Measurements from ENCODE around the gene SEMA5B. TPM values are rescaled to one million over a fixed set of nuclear protein-coding genes. Genes with fewer than 3 reads are reported as not detected.

SEMA5B gene
- polyA plus RNA-seq, 3 donors from 2014 or later = not detected

- peaks cover 0 to 1% (median 0%) of the 10 kb centered on the region in 6 donors for H3K9me3 Mint-ChIP-seq
- H3K36me3 Mint-ChIP-seq = no peaks in the 10 kb centered on the region
- H3K27ac Mint-ChIP-seq = no peak overlapping the region
- H3K27me3 Mint-ChIP-seq (ENCODE audit: low read depth in 3 of 3) = peaks cover 3 to 11% (median 5%) of the 10 kb centered on the region in 3 donors
- DNase-seq = no peak
- no peak overlapping the region for H3K4me3 Mint-ChIP-seq
- no peaks in the 10 kb centered on the region for H3K4me1 Mint-ChIP-seq
Measured at GRCh38 chr3:122962149-122962548, 65.4 kb downstream of the SEMA5B start.

GRCh38 chr3:122961146-122961545 lies 66.4 kb downstream of the SEMA5B start:
- H3K27ac Mint-ChIP-seq = no peak overlapping the region
- peaks cover 5 to 11% (median 5%) of the 10 kb centered on the region in 3 donors for H3K27me3 Mint-ChIP-seq (ENCODE audit: low read depth in 3 of 3)
- DNase-seq = no peak
- no peak overlapping the region for H3K4me3 Mint-ChIP-seq
- peaks cover 0 to 1% (median 0%) of the 10 kb centered on the region in 6 donors for H3K9me3 Mint-ChIP-seq
- H3K4me1 Mint-ChIP-seq = no peaks in the 10 kb centered on the region
- no peaks in the 10 kb centered on the region for H3K36me3 Mint-ChIP-seq

DNA sequence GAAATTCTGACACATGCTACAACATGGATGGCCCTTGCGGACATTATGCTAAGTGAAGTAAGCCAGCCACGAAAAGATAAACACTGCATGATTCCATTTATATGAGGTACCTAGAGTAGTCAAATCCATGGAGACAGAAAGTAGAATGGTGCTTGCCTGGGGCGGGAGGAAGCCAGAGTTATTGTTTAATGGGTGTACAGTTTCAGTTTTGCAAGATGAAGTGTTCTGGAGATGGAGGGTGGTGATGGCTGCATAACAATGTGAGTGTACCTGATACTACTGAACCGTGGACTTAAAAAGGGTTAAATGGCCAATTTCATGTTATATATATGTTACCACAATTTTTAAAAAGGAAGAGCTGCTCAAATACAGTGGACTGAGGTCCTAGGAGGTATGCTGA lies 66.9 kb downstream of the SEMA5B start:
- Mint-ChIP-seq H3K4me1 (no peaks in the 10 kb centered on the region), H3K9me3 (peaks cover 0 to 1% (median 0%) of the 10 kb centered on the region in 6 donors), H3K4me3 (no peak overlapping the region), H3K27me3 (ENCODE audit: low read depth in 3 of 3) (peaks cover 5 to 11% (median 5%) of the 10 kb centered on the region in 3 donors), H3K36me3 (no peaks in the 10 kb centered on the region), H3K27ac (no peak overlapping the region)
- DNase-seq = no peak

- no peaks in the 10 kb centered on the region for H3K4me1 Mint-ChIP-seq
- peaks cover 0 to 1% (median 0%) of the 10 kb centered on the region in 6 donors for H3K9me3 Mint-ChIP-seq
- H3K36me3 Mint-ChIP-seq = no peaks in the 10 kb centered on the region
- DNase-seq = no peak
- peaks cover 5 to 11% (median 5%) of the 10 kb centered on the region in 3 donors for H3K27me3 Mint-ChIP-seq (ENCODE audit: low read depth in 3 of 3)
- no peak overlapping the region for H3K27ac Mint-ChIP-seq
- H3K4me3 Mint-ChIP-seq = no peak overlapping the region
Measured at GRCh38 chr3:122959339-122959738, 68.2 kb downstream of the SEMA5B start.

GRCh38 chr3:122957707-122958689 lies 69.6 kb downstream of the SEMA5B start:
- H3K4me3 Mint-ChIP-seq = no peak overlapping the region
- no peak for DNase-seq
- H3K9me3 Mint-ChIP-seq = no peaks in the 10 kb centered on the region
- no peaks in the 10 kb centered on the region for H3K4me1 Mint-ChIP-seq
- H3K27ac Mint-ChIP-seq = no peak overlapping the region
- peaks cover 5 to 11% (median 5%) of the 10 kb centered on the region in 3 donors for H3K27me3 Mint-ChIP-seq (ENCODE audit: low read depth in 3 of 3)
- no peaks in the 10 kb centered on the region for H3K36me3 Mint-ChIP-seq

DNA sequence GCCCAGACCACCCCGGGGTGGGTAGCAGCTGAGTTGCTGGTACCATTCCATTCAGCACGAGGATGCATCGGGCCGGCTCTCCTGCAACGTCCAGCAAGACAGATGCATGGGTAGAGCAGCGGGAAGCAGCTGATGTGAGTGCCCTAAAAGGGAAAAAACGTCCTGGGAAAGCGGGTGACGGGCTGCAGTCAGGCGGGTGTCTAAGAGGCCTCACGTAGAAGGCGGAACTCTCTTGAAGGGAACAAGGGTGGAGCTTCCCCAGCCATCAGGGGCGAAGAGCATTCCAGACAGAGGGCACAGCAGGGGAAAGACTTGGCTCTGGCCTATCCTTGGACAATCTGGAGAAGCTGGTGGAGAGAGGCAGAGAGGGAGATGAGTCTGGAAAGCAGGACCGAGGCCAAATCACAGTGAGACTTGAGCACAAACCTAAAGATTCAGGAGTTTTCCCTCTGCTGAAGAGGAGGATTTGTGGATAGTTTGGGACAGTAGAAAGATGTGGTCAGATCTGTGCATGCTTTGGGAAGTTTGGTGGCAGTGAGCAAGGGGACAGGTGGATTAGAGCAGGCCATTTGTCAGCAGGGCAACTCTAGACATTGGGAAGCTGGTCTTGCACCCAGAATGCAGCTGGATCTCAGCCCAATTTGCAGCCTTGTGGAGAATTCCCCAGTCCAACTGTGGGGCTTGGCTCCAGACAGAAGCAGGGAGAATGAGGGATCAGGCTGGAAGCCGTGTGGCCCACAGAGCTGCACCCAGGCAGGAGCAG lies 70.7 kb downstream of the SEMA5B start:
- H3K27ac Mint-ChIP-seq = no peak overlapping the region
- no peaks in the 10 kb centered on the region for H3K9me3 Mint-ChIP-seq
- H3K4me3 Mint-ChIP-seq = no peak overlapping the region
- no peaks in the 10 kb centered on the region for H3K4me1 Mint-ChIP-seq
- DNase-seq = no peak
- no peaks in the 10 kb centered on the region for H3K36me3 Mint-ChIP-seq
- H3K27me3 Mint-ChIP-seq (ENCODE audit: low read depth in 3 of 3) = peaks cover 3 to 9% (median 5%) of the 10 kb centered on the region in 3 donors

DNA sequence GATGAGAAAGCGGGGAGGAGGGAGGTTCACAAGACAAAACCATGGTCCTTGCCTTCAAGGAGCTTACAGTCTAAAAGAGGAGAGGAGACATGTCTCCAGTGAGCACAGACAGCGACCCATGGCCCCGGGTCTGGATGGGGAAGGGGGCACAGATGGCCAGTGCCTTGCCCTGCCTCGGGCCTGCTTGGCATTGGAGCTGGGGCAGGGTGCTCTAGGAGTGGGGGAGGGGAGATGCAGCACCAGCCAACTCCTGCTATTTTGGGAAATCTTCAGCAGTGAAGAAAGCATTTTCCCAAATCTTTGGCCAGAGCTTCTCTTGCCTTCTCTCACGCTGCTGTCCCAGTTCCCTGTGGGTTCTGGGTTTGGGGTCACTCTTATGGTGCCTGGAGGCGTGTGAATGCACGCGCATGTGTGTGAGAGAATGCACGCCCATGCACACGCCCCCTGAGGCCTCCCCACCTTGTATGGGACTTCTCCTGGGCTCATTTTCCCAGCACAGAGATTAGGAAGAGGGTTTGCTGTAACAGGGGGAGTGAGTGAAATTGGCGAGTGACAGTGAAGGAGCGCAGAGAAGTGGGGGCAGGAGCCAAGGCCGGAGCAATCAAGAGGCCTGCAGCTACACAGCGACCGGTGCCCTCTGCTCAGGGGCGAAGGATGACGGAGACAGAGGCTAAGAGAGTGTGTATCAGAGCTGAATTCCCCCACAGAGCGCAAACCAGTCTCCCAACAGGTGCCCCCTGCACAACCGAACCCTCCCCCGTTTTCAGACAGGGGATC lies 71.5 kb downstream of the SEMA5B start:
- Mint-ChIP-seq H3K27me3 (ENCODE audit: low read depth in 3 of 3) (peaks cover 1 to 9% (median 3%) of the 10 kb centered on the region in 3 donors), H3K36me3 (no peaks in the 10 kb centered on the region), H3K4me1 (no peaks in the 10 kb centered on the region), H3K4me3 (no peak overlapping the region), H3K27ac (no peak overlapping the region), H3K9me3 (no peaks in the 10 kb centered on the region)
- DNase-seq = no peak

DNA sequence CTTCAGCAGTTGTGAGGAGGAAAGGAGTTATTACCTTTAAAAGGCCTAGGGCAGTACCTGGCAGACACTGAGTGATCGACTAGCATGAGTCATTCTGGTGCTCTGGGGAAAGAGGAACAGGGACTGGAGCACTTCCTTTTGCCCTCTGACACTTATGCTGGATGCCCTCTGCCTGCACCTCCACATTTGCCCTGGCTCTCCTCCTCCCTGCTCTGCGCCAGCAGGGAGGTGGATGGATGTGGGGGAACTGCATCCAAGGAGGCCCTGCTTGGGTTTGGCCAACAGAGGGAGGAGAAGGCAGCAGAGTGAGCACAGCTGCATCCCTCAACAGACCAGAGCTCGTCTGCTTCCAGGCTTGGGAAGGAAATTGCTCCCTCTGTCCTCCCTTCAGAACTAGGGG lies 75.0 kb downstream of the SEMA5B start:
- no peak overlapping the region for H3K4me3 Mint-ChIP-seq
- no peaks in the 10 kb centered on the region for H3K36me3 Mint-ChIP-seq
- peaks cover 0 to 3% (median 2%) of the 10 kb centered on the region in 3 donors for H3K27me3 Mint-ChIP-seq (ENCODE audit: low read depth in 3 of 3)
- no peak for DNase-seq
- no peaks in the 10 kb centered on the region for H3K9me3 Mint-ChIP-seq
- H3K4me1 Mint-ChIP-seq = no peaks in the 10 kb centered on the region
- no peak overlapping the region for H3K27ac Mint-ChIP-seq

DNA sequence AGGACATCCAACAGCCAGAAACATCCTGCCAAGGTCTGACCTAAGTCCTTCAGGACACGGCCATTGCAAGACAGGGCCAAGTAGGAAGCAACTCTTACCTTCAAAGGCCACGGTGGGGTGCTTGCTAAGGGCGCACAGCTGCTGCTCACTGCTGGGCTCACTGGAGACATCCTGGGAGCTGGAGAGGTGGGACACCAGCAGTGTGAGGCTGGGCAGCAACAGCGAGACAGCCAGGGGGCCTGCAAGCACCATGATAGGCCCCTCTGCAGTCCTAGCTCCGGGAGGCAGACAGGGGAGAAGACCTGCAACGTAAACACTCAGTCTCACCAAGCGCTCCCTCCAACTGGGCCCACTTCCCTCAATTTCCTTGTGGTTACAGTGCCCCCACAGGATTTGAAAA lies 79.2 kb downstream of the SEMA5B start:
- Mint-ChIP-seq H3K9me3 (no peaks in the 10 kb centered on the region), H3K27ac (no peak overlapping the region), H3K27me3 (ENCODE audit: low read depth in 3 of 3) (peaks cover 2 to 7% (median 4%) of the 10 kb centered on the region in 3 donors), H3K36me3 (no peaks in the 10 kb centered on the region), H3K4me3 (no peak overlapping the region), H3K4me1 (no peaks in the 10 kb centered on the region)
- no peak for DNase-seq

- Mint-ChIP-seq H3K27ac (no peak overlapping the region), H3K4me3 (no peak overlapping the region), H3K9me3 (no peaks in the 10 kb centered on the region), H3K27me3 (ENCODE audit: low read depth in 3 of 3) (peaks cover 2 to 7% (median 4%) of the 10 kb centered on the region in 3 donors), H3K36me3 (no peaks in the 10 kb centered on the region), H3K4me1 (no peaks in the 10 kb centered on the region)
- no peak for DNase-seq
Measured at GRCh38 chr3:122947738-122948137, 79.8 kb downstream of the SEMA5B start.

DNA sequence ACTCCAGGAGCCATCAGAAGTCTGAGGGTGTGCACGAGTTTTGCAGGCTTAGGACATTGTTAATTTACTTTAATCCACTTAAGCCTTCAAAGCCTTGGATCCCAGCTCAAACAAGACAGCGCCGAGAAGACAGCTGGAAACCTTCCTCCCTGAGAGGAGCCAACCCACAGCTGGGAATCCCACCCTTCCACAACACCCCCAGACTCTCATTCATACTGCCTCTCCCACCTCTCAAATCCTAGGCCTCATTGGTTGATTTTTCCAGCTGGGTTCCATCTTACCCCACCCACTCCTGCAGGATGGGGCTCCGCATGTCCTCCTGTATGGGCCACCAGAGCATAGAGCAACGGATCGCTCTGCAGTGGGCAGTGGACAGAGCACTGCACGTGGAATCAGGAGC lies 80.4 kb downstream of the SEMA5B start:
- Mint-ChIP-seq H3K4me3 (no peak overlapping the region), H3K36me3 (no peaks in the 10 kb centered on the region), H3K4me1 (peaks cover 0 to 1% of the 10 kb centered on the region in 2 donors), H3K27ac (no peak overlapping the region), H3K9me3 (no peaks in the 10 kb centered on the region), H3K27me3 (ENCODE audit: low read depth in 3 of 3) (peaks cover 2 to 7% (median 4%) of the 10 kb centered on the region in 3 donors)
- DNase-seq = no peak

GRCh38 chr3:122946185-122946584 lies 81.4 kb downstream of the SEMA5B start:
- Mint-ChIP-seq H3K9me3 (no peaks in the 10 kb centered on the region), H3K4me1 (peaks cover 7 to 9% of the 10 kb centered on the region in 2 donors), H3K4me3 (no peak overlapping the region), H3K36me3 (no peaks in the 10 kb centered on the region), H3K27me3 (ENCODE audit: low read depth in 3 of 3) (peaks cover 0 to 8% (median 4%) of the 10 kb centered on the region in 3 donors), H3K27ac (no peak overlapping the region)
- no peak for DNase-seq

DNA sequence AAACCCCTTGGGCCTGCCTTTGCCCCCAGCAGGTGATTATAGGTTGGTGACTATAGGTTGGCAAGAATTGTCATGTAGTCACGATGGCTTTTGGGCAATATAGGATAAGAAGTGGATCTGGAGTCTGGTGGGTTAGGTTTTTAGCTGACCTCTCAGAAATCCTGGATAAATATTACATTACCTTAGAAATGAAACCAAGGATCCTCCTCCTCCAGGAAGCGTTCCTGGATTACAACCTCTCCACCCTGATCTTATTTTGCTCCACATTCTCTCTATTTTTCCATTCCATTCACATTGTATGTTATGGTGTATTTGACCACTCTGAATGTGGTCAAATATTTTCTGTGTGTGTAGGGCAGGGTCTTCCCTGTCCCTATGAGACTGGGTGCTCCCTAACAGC lies 82.3 kb downstream of the SEMA5B start:
- peaks cover 17% of the 10 kb centered on the region in 2 donors for H3K4me1 Mint-ChIP-seq
- peaks cover 3 to 14% (median 4%) of the 10 kb centered on the region in 3 donors for H3K27me3 Mint-ChIP-seq (ENCODE audit: low read depth in 3 of 3)
- no peak for DNase-seq
- no peak overlapping the region for H3K4me3 Mint-ChIP-seq
- H3K9me3 Mint-ChIP-seq = no peaks in the 10 kb centered on the region
- no peak overlapping the region for H3K27ac Mint-ChIP-seq
- H3K36me3 Mint-ChIP-seq = no peaks in the 10 kb centered on the region

Measured in immature natural killer cell (primary cell).